SU-DHL-6 (cell line): ENCODE data around the gene SMIM10.
"Not testable (repeated sequence)": the region's sequence is repeated elsewhere in the genome, so short reads cannot be mapped to it uniquely, and the experiment has no call there.

Source experiments
- EZH2phosphoT487 ChIP-seq: fragments of 200-600 bp; sonication (generic), shearing (Covaris generic); conservative IDR thresholded peaks from 2 replicates; pipeline ENCODE4 v1.6.1; 2018; ENCODE audit warnings: mild to moderate bottlenecking, antibody characterized with exemption, low read length, moderate library complexity, mixed read lengths
- TF ChIP-seq, protein P1 (sequence below): fragments of 200-600 bp; sonication (generic); IDR thresholded peaks from one replicate; pipeline ENCODE4 v1.5.1; 2017; ENCODE audit warnings: antibody characterized with exemption, mild to moderate bottlenecking, low read length, moderate library complexity; ENCODE audit not compliant: insufficient read depth, poor library complexity, severe bottlenecking

DNA sequence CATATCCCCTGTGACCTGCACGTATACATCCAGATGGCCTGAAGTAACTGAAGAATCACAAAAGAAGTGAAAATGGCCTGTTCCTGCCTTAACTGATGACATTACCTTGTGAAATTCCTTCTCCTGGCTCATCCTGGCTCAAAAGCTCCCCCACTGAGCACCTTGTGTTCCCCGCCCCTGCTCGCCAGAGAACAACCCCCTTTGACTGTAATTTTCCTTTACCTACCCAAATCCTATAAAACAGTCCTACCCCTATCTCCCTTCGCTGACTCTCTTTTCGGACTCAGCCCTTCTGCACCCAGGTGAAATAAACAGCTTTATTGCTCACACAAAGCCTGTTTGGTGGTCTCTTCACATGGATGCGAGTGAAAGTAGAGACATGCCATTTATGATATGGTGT, 44.4 kb upstream of the SMIM10 start:
- TF ChIP-seq, protein P1, sequence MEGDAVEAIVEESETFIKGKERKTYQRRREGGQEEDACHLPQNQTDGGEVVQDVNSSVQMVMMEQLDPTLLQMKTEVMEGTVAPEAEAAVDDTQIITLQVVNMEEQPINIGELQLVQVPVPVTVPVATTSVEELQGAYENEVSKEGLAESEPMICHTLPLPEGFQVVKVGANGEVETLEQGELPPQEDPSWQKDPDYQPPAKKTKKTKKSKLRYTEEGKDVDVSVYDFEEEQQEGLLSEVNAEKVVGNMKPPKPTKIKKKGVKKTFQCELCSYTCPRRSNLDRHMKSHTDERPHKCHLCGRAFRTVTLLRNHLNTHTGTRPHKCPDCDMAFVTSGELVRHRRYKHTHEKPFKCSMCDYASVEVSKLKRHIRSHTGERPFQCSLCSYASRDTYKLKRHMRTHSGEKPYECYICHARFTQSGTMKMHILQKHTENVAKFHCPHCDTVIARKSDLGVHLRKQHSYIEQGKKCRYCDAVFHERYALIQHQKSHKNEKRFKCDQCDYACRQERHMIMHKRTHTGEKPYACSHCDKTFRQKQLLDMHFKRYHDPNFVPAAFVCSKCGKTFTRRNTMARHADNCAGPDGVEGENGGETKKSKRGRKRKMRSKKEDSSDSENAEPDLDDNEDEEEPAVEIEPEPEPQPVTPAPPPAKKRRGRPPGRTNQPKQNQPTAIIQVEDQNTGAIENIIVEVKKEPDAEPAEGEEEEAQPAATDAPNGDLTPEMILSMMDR = not testable (repeated sequence)
- not testable (repeated sequence) for TF ChIP-seq EZH2phosphoT487
